GM06990 (cell line): ENCODE results near the gene ADGRA1.

Experiments
- DNase-seq: peaks from one replicate; pipeline ENCODE4 v3.0.0-alpha.2; 2011; ENCODE audit not compliant: insufficient read length; ENCODE audit errors: extremely low read depth
- H3K27me3 ChIP-seq: replicated peaks from 2 replicates; pipeline ENCODE4 v1.6.0; 2011; ENCODE audit warnings: low read length; ENCODE audit not compliant: control insufficient read depth, insufficient read depth
- H3K36me3 ChIP-seq: 2 replicates; pipeline ENCODE4 v1.5.1; 2011; ENCODE audit warnings: low read length; ENCODE audit not compliant: control insufficient read depth, insufficient read depth
- H3K4me3 ChIP-seq: replicated peaks from 2 replicates; pipeline ENCODE4 v1.5.1; 2011; ENCODE audit warnings: low read depth, mild to moderate bottlenecking, control low read depth, low read length
- CTCF ChIP-seq: IDR thresholded peaks from 2 replicates; pipeline ENCODE4 v1.5.1; 2011; ENCODE audit warnings: low read length, control low read depth, mild to moderate bottlenecking, inconsistent platforms; ENCODE audit not compliant: insufficient read depth, poor library complexity, severe bottlenecking

The ADGRA1 gene

GRCh38 chr10:133060881-133061280 lies 26.8 kb upstream of the ADGRA1 start:
- DNase-seq, result no peak
- Histone ChIP-seq H3K36me3 (no peaks in the 10 kb centered on the region), H3K27me3 (no peaks in the 10 kb centered on the region)

GRCh38 chr10:133061296-133062038 lies 26.3 kb upstream of the ADGRA1 start:
- Histone ChIP-seq H3K27me3 (no peaks in the 10 kb centered on the region), H3K36me3 (no peaks in the 10 kb centered on the region), H3K4me3 (no peak overlapping the region)
- no peak for DNase-seq
- no peak for TF ChIP-seq CTCF

More at GRCh38 chr10:133060881-133061280, 26.8 kb upstream of the ADGRA1 start:
- TF ChIP-seq CTCF, result no peak
- H3K4me3 ChIP-seq, result no peak overlapping the region

GRCh38 chr10:133062085-133062484 lies 25.6 kb upstream of the ADGRA1 start:
- H3K36me3 ChIP-seq, result no peaks in the 10 kb centered on the region
- no peaks in the 10 kb centered on the region for H3K27me3 ChIP-seq
- DNase-seq, result no peak
- H3K4me3 ChIP-seq, result no peak overlapping the region
- TF ChIP-seq CTCF, result no peak

GRCh38 chr10:133062635-133063034 lies 25.1 kb upstream of the ADGRA1 start:
- no peak overlapping the region for H3K4me3 ChIP-seq
- H3K27me3 ChIP-seq, result no peaks in the 10 kb centered on the region
- no peaks in the 10 kb centered on the region for H3K36me3 ChIP-seq
- DNase-seq, result no peak
- no peak for TF ChIP-seq CTCF

GRCh38 chr10:133067149-133068105 lies 20.3 kb upstream of the ADGRA1 start:
- no peaks in the 10 kb centered on the region for H3K36me3 ChIP-seq
- no peaks in the 10 kb centered on the region for H3K27me3 ChIP-seq
- H3K4me3 ChIP-seq, result no peak overlapping the region
- no peak for DNase-seq
- no peak for TF ChIP-seq CTCF
